SK-N-SH (cell line): ENCODE results near the gene DNHD1. TPM values are rescaled to one million over a fixed set of nuclear protein-coding genes. Genes with fewer than 3 reads are reported as not detected.

Source experiments
- CTCF ChIA-PET: fragments of 300-600, 350-600 bp; formaldehyde crosslinking; extraction: SDS; loops from one replicate; lab custom pipeline; 2021; lab: Yijun Ruan, JAX
- POLR2A ChIA-PET: fragments of 350-600 bp; sonication (Branson Sonifier 250); formaldehyde crosslinking; extraction: SDS; loops from one replicate; lab custom pipeline; 2020; ENCODE audit warnings: antibody characterized with exemption, inconsistent platforms; lab: Yijun Ruan, JAX
- DNase-seq: peaks from one replicate; pipeline ENCODE4 v3.0.0; 2012
- H2AFZ ChIP-seq: fragments of 200-600 bp; sonication (generic); 2 replicates; pipeline ENCODE4 v1.8.1; 2016; ENCODE audit warnings: antibody characterized with exemption, mild to moderate bottlenecking, low read depth
- H3F3A ChIP-seq: fragments of 200-600 bp; sonication (generic); replicated peaks from 2 replicates; pipeline ENCODE3; 2016; ENCODE audit warnings: antibody characterized with exemption, mild to moderate bottlenecking; ENCODE audit not compliant: insufficient read depth
- H3K27ac ChIP-seq, 2 experiments: fragments of 200-500 bp in 1 of 2; fragments of 200-600 bp in 1 of 2; sonication (Bioruptor generic) in 1 of 2; sonication (generic), shearing (Covaris generic) in 1 of 2; 2 replicates each; pipeline versions ENCODE4 v1.5.1 to v1.6.1; 2014 to 2016; ENCODE audit warnings: low read depth in 2 of 2, inconsistent platforms in 1 of 2, low read length in 1 of 2, mild to moderate bottlenecking in 1 of 2, mixed read lengths in 1 of 2
- H3K27me3 ChIP-seq: fragments of 200-600 bp; sonication (generic), shearing (Covaris generic); 2 replicates; pipeline ENCODE4 v1.6.1; 2016; ENCODE audit warnings: mixed run types; ENCODE audit not compliant: insufficient read depth
- H3K36me3 ChIP-seq, 2 experiments: fragments of 200-500 bp in 1 of 2; fragments of 200-600 bp in 1 of 2; sonication (Bioruptor generic) in 1 of 2; sonication (generic) in 1 of 2; replicated peaks in 1 of 2; 2 replicates each; pipeline versions ENCODE3 to v1.5.1; 2014 to 2016; ENCODE audit warnings: low read length in 1 of 2, mild to moderate bottlenecking in 1 of 2; ENCODE audit not compliant: insufficient read depth in 2 of 2, control insufficient read depth in 1 of 2
- H3K4me1 ChIP-seq, 2 experiments: fragments of 200-500 bp in 1 of 2; fragments of 200-600 bp in 1 of 2; sonication (Bioruptor generic) in 1 of 2; sonication (generic), shearing (Covaris generic) in 1 of 2; 2 replicates each; pipeline versions ENCODE4 v1.5.1 to v1.6.1; 2014 to 2016; ENCODE audit warnings: low read depth in 1 of 2, low read length in 1 of 2, mixed run types in 1 of 2; ENCODE audit not compliant: insufficient read depth in 2 of 2, control insufficient read depth in 1 of 2
- H3K4me2 ChIP-seq: fragments of 200-600 bp; sonication (generic), shearing (Covaris generic); 2 replicates; pipeline ENCODE4 v1.6.1; 2017; ENCODE audit warnings: mixed run types
- H3K4me3 ChIP-seq, 2 experiments: fragments of 200-500 bp in 1 of 2; fragments of 200-600 bp in 1 of 2; sonication (Bioruptor generic) in 1 of 2; sonication (generic), shearing (Covaris generic) in 1 of 2; 2 replicates each; pipeline versions ENCODE4 v1.5.1 to v1.8.1; 2014 to 2016; ENCODE audit warnings: low read depth in 2 of 2, inconsistent platforms in 1 of 2, low read length in 1 of 2, mild to moderate bottlenecking in 1 of 2, mixed read lengths in 1 of 2, moderate library complexity in 1 of 2
- H3K79me2 ChIP-seq: fragments of 200-600 bp; sonication (generic); 2 replicates; pipeline ENCODE4 v1.8.1; 2017; ENCODE audit warnings: mild to moderate bottlenecking; ENCODE audit not compliant: insufficient read depth
- H3K9ac ChIP-seq: fragments of 200-600 bp; sonication (generic); 2 replicates; pipeline ENCODE4 v1.6.1; 2017; ENCODE audit warnings: mixed run types
- H3K9me2 ChIP-seq: fragments of 200-600 bp; sonication (generic); 2 replicates; pipeline ENCODE4 v1.6.1; 2017; ENCODE audit warnings: mixed run types
- H3K9me3 ChIP-seq: fragments of 200-600 bp; sonication (generic); 2 replicates; pipeline ENCODE4 v1.6.1; 2017; ENCODE audit warnings: mixed run types, mild to moderate bottlenecking, moderate library complexity
- H4K20me1 ChIP-seq: fragments of 200-600 bp; sonication (generic); 2 replicates; pipeline ENCODE4 v1.6.1; 2017; ENCODE audit warnings: mild to moderate bottlenecking, mixed run types; ENCODE audit not compliant: insufficient read depth
- CHD2 ChIP-seq: fragments of 150-350 bp; IDR thresholded peaks from 2 replicates; pipeline ENCODE4 v1.6.1; 2018; ENCODE audit warnings: low read length; ENCODE audit not compliant: partially characterized antibody
- EP300 ChIP-seq, 2 experiments: IDR thresholded peaks; 2 replicates each; pipeline versions ENCODE4 v1.4.0 to v1.6.1; 2012; ENCODE audit warnings: borderline replicate concordance in 1 of 2, low read depth in 1 of 2, low read length in 1 of 2
- EZH2phosphoT487 ChIP-seq: fragments of 200-600 bp; sonication (generic); IDR thresholded peaks from 2 replicates; pipeline ENCODE4 v1.6.1; 2017; ENCODE audit warnings: low read depth, mixed run types, mild to moderate bottlenecking, antibody characterized with exemption, moderate library complexity, borderline replicate concordance
- FOSL2 ChIP-seq: IDR thresholded peaks from 2 replicates; pipeline ENCODE4 v1.4.0; 2012; ENCODE audit warnings: low read depth, mild to moderate bottlenecking, moderate library complexity, borderline replicate concordance
- FOXJ3 ChIP-seq: sonication (generic); formaldehyde crosslinking; IDR thresholded peaks from 2 replicates; pipeline ENCODE4 v1.5.1; 2020; ENCODE audit warnings: mild to moderate bottlenecking, missing genetic modification reagents
- FOXM1 ChIP-seq: IDR thresholded peaks from 2 replicates; pipeline ENCODE4 v1.4.0; 2012; ENCODE audit warnings: low read depth, mild to moderate bottlenecking
- GATA2 ChIP-seq: sonication (generic); formaldehyde crosslinking; IDR thresholded peaks from 2 replicates; pipeline ENCODE4 v1.5.0; 2020; ENCODE audit warnings: mild to moderate bottlenecking, missing genetic modification reagents
- NFIC ChIP-seq: IDR thresholded peaks from 2 replicates; pipeline ENCODE4 v1.4.0; 2012; ENCODE audit warnings: borderline replicate concordance
- NRF1 ChIP-seq: IDR thresholded peaks from 2 replicates; pipeline ENCODE4 v1.6.1; 2012; ENCODE audit warnings: low read depth, mild to moderate bottlenecking, low read length
- RAD21 ChIP-seq: IDR thresholded peaks from 2 replicates; pipeline ENCODE4 v1.6.1; 2012; ENCODE audit warnings: mild to moderate bottlenecking, low read length
- RCOR1 ChIP-seq: fragments of 150-350 bp; IDR thresholded peaks from 2 replicates; pipeline ENCODE4 v1.6.1; 2017; ENCODE audit warnings: antibody characterized with exemption, low read length
- SIN3A ChIP-seq: IDR thresholded peaks from 2 replicates; pipeline ENCODE4 v1.6.1; 2012; ENCODE audit warnings: low read depth, mild to moderate bottlenecking, low read length, moderate library complexity, borderline replicate concordance
- TAF1 ChIP-seq: IDR thresholded peaks from 2 replicates; pipeline ENCODE4 v1.6.1; 2012; ENCODE audit warnings: low read depth, mild to moderate bottlenecking, low read length, moderate library complexity, borderline replicate concordance
- TCF12 ChIP-seq: IDR thresholded peaks from 2 replicates; pipeline ENCODE4 v1.4.0; 2012
- TEAD4 ChIP-seq: IDR thresholded peaks from 2 replicates; pipeline ENCODE4 v1.4.0; 2012; ENCODE audit warnings: mild to moderate bottlenecking, borderline replicate concordance; ENCODE audit not compliant: insufficient read depth
- YY1 ChIP-seq: IDR thresholded peaks from 2 replicates; pipeline ENCODE4 v1.4.0; 2012; ENCODE audit warnings: low read depth, mild to moderate bottlenecking
- WGBS: methylation state at CpG from one replicate; pipeline ENCODE4 v1.1.6; 2017; ENCODE audit warnings: low lambda C conversion rate; 5-methylcytosine and 5-hydroxymethylcytosine counted together
- polyA plus RNA-seq, 3 experiments: library from polyadenylated mRNA; depleted of rRNA; stranded (reverse); fragments of >200 nt; gene quantifications; 2 replicates each; pipeline ENCODE4 v1.2.3, GENCODE V29; 2012
- TF ChIP-seq, protein P1 (sequence below): IDR thresholded peaks from 2 replicates; pipeline ENCODE4 v1.4.0; 2012; ENCODE audit warnings: low read depth, borderline replicate concordance
- TF ChIP-seq, protein P2 (sequence below): IDR thresholded peaks from 2 replicates; pipeline ENCODE4 v1.4.0; 2012; ENCODE audit warnings: low read depth, borderline replicate concordance

Gene DNHD1
- polyA plus RNA-seq, 1 of the 3 experiments (the other 2 are of a cell fraction): 5.3 TPM

DNA sequence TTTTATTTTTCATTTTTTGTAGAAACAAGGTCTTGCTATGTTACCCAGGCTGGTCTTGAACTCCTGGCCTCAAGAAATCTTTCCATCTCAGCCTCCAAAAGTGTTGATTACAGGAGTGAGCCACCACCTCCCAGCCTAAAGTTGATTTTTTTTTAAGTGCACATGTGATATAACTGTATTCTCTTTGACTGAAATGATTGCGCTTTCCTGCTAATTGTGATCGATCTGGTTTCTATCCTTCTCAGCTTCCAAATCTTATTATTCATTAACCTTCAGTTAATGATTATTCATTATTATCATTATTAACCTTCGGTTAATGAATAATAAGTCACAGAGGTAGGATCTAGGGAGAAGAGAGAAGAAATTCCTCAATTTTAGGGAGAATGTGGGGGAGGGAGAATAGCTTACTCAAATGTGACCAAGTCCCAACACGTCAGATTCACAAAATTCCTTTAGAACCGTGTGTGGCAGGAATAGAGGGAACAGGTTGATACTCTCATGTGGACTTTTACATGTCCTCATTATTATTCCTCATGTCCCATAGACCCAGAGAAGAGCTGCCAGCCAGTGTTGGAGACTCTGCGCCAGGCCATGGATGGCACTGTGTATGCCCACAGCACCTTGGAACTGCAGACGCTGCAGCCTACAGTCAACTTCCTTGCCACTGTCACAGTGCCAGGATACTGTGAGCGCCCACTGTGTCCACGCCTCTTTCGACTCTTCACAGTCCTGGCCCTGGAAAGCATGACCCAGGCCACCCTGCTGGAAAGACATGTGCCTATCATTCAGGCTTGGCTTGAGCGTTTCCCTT, 59.3 kb downstream of the DNHD1 start:
- WGBS: 92% methylated on average over 9 of the region's 11 CpGs
- no peaks in the 10 kb centered on the region for H3K4me1 ChIP-seq
- no peaks in the 10 kb centered on the region for H3K9me2 ChIP-seq
- no peak overlapping the region for H3K9ac ChIP-seq
- no peaks in the 10 kb centered on the region for H3F3A ChIP-seq
- H3K4me2 ChIP-seq: no peak overlapping the region
- no peaks in the 10 kb centered on the region for H3K9me3 ChIP-seq
- TF ChIP-seq RAD21: no peak
- TF ChIP-seq EP300 (IDR thresholded peaks at IDR 0.05; ENCODE audit: borderline replicate concordance in 1 of 2, low read depth in 1 of 2, low read length in 1 of 2): no peak
- TF ChIP-seq EZH2phosphoT487: no peak
- TF ChIP-seq YY1: no peak
- TF ChIP-seq TCF12: no peak
- TF ChIP-seq, protein P1, sequence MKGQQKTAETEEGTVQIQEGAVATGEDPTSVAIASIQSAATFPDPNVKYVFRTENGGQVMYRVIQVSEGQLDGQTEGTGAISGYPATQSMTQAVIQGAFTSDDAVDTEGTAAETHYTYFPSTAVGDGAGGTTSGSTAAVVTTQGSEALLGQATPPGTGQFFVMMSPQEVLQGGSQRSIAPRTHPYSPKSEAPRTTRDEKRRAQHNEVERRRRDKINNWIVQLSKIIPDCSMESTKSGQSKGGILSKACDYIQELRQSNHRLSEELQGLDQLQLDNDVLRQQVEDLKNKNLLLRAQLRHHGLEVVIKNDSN: no peak
- POLR2A ChIA-PET: no interaction called here
- H3K27ac ChIP-seq: no peak overlapping the region
- no peak overlapping the region for H3K4me3 ChIP-seq
- no peaks in the 10 kb centered on the region for H3K27me3 ChIP-seq
- no peak for DNase-seq
- CTCF ChIA-PET: interaction anchor here (1.1 to 1.3 kb wide), 3 partner anchors 12 to 177 kb away, joined by 3 to 4 read pairs (median 3); partner anchors contain the start of gene MRPL17
- H3K79me2 ChIP-seq: no peaks in the 10 kb centered on the region
- no peak overlapping the region for H2AFZ ChIP-seq
- H3K36me3 ChIP-seq: no peaks in the 10 kb centered on the region
- no peaks in the 10 kb centered on the region for H4K20me1 ChIP-seq

DNA sequence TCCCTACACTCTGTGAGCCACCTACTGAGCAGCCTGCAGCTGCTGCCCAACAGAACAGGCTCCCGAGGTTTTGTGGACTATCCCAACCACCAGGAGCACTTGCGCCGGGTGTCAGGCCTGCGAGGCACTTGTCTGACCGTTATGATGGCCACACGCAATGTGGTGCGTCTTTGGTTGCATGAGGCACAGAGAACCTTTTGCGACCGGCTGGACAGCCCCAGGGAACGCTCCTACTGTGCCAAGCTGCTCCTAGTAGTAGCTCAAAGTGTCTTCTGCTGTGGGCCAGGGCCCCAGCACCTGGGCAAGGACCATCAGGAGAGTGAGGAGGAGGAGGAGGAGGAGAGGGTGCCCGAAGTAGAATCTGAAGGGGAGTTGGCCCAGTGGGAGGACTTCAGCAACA, 60.0 kb downstream of the DNHD1 start:
- H3K9me2 ChIP-seq: no peaks in the 10 kb centered on the region
- no peak overlapping the region for H3K4me3 ChIP-seq
- H3K27me3 ChIP-seq: no peaks in the 10 kb centered on the region
- H3K27ac ChIP-seq: no peak overlapping the region
- H3K36me3 ChIP-seq: no peaks in the 10 kb centered on the region
- no peak for DNase-seq
- CTCF ChIA-PET: interaction anchor here (1.1 to 1.7 kb wide), 3 partner anchors 12 to 126 kb away, joined by 3 to 4 read pairs (median 3); partner anchors contain the start of gene MRPL17
- H4K20me1 ChIP-seq: no peaks in the 10 kb centered on the region
- H3K9me3 ChIP-seq: no peaks in the 10 kb centered on the region
- no peaks in the 10 kb centered on the region for H3K4me1 ChIP-seq
- POLR2A ChIA-PET: no interaction called here
- TF ChIP-seq RCOR1 (no peak), TCF12 (no peak), TAF1 (no peak), SIN3A (no peak), EZH2phosphoT487 (no peak), NRF1 (no peak), RAD21 (no peak), FOXM1 (no peak), NFIC (no peak), TEAD4 (no peak), FOXJ3 (CRISPR knock-in tag) (no peak), EP300 (IDR thresholded peaks at IDR 0.05; ENCODE audit: borderline replicate concordance in 1 of 2, low read depth in 1 of 2, low read length in 1 of 2) (no peak), GATA2 (CRISPR knock-in tag) (no peak), CHD2 (no peak), FOSL2 (no peak)
- TF ChIP-seq, protein P2, sequence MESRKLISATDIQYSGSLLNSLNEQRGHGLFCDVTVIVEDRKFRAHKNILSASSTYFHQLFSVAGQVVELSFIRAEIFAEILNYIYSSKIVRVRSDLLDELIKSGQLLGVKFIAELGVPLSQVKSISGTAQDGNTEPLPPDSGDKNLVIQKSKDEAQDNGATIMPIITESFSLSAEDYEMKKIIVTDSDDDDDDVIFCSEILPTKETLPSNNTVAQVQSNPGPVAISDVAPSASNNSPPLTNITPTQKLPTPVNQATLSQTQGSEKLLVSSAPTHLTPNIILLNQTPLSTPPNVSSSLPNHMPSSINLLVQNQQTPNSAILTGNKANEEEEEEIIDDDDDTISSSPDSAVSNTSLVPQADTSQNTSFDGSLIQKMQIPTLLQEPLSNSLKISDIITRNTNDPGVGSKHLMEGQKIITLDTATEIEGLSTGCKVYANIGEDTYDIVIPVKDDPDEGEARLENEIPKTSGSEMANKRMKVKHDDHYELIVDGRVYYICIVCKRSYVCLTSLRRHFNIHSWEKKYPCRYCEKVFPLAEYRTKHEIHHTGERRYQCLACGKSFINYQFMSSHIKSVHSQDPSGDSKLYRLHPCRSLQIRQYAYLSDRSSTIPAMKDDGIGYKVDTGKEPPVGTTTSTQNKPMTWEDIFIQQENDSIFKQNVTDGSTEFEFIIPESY: no peak
- H3K79me2 ChIP-seq: no peaks in the 10 kb centered on the region
- no peak overlapping the region for H2AFZ ChIP-seq
- no peak overlapping the region for H3K4me2 ChIP-seq
- 67% methylated on average over 2 of the region's 11 CpGs for WGBS
- H3K9ac ChIP-seq: no peak overlapping the region
- H3F3A ChIP-seq: no peaks in the 10 kb centered on the region
